ENCODE results near the gene NTNG1.

The NTNG1 gene

GRCh38 chr1:107263291-107263915 lies 122.6 kb downstream of the NTNG1 start:
- H3K4me3 ChIP-seq (replicated peaks; ENCODE audit: low read depth, low read length): no peak overlapping the region
- no peak for TF ChIP-seq CTCF (IDR thresholded peaks at IDR 0.05; ENCODE audit: low read depth, low read length, missing control alignments)
- no peak for DNase-seq (ENCODE audit: extremely low read depth, low read depth)

GRCh38 chr1:107264007-107264406 lies 123.2 kb downstream of the NTNG1 start:
- no peak overlapping the region for H3K4me3 ChIP-seq (replicated peaks; ENCODE audit: low read depth, low read length)
- no peak for TF ChIP-seq CTCF (IDR thresholded peaks at IDR 0.05; ENCODE audit: low read depth, low read length, missing control alignments)
- no peak for DNase-seq (ENCODE audit: extremely low read depth, low read depth)

- no peak for TF ChIP-seq CTCF (IDR thresholded peaks at IDR 0.05; ENCODE audit: low read depth, low read length, missing control alignments)
- H3K4me3 ChIP-seq (replicated peaks; ENCODE audit: low read depth, low read length): no peak overlapping the region
- DNase-seq (ENCODE audit: extremely low read depth, low read depth): no peak
Observed at GRCh38 chr1:107264561-107264960, 123.7 kb downstream of the NTNG1 start.

GRCh38 chr1:107267489-107267888 lies 126.7 kb downstream of the NTNG1 start:
- DNase-seq (ENCODE audit: extremely low read depth, low read depth): no peak
- H3K4me3 ChIP-seq (replicated peaks; ENCODE audit: low read depth, low read length): no peak overlapping the region
- TF ChIP-seq CTCF (IDR thresholded peaks at IDR 0.05; ENCODE audit: low read depth, low read length, missing control alignments): no peak

- no peak for TF ChIP-seq CTCF (IDR thresholded peaks at IDR 0.05; ENCODE audit: low read depth, low read length, missing control alignments)
- no peak overlapping the region for H3K4me3 ChIP-seq (replicated peaks; ENCODE audit: low read depth, low read length)
- no peak for DNase-seq (ENCODE audit: extremely low read depth, low read depth)
Observed at GRCh38 chr1:107272321-107272720, 131.5 kb downstream of the NTNG1 start.

GRCh38 chr1:107273515-107273914 lies 132.7 kb downstream of the NTNG1 start:
- TF ChIP-seq CTCF (IDR thresholded peaks at IDR 0.05; ENCODE audit: low read depth, low read length, missing control alignments): no peak
- H3K4me3 ChIP-seq (replicated peaks; ENCODE audit: low read depth, low read length): no peak overlapping the region
- DNase-seq (ENCODE audit: extremely low read depth, low read depth): no peak

GRCh38 chr1:107274227-107274626 lies 133.4 kb downstream of the NTNG1 start:
- DNase-seq (ENCODE audit: extremely low read depth, low read depth): no peak
- no peak overlapping the region for H3K4me3 ChIP-seq (replicated peaks; ENCODE audit: low read depth, low read length)
- TF ChIP-seq CTCF (IDR thresholded peaks at IDR 0.05; ENCODE audit: low read depth, low read length, missing control alignments): no peak
